Ascending aorta (tissue), 2 donors: ENCODE measurements around the gene MRPS24. TPM values are rescaled to one million over a fixed set of nuclear protein-coding genes. Genes with fewer than 3 reads are reported as not detected.
A peak's percentile ranks its signal among the peaks of the same experiment; 100 is the strongest.

Experiments
- DNase-seq, 2 donors: peaks; one replicate each; pipeline ENCODE4 v3.0.0-alpha.2; 2019; ENCODE audit warnings: low spot score in 2 of 2
- H3K27ac ChIP-seq, 2 donors: fragments of 200-600 bp; sonication (generic); one replicate each; pipeline ENCODE4 v1.5.1; 2016 to 2017; ENCODE audit warnings: mild to moderate bottlenecking in 1 of 2
- H3K27me3 ChIP-seq: fragments of 200-600 bp; sonication (generic); one replicate; pipeline ENCODE4 v1.5.1; 2017
- H3K36me3 ChIP-seq, 2 donors: fragments of 200-600 bp; sonication (generic); one replicate each; pipeline ENCODE4 v1.5.1; 2016
- H3K4me1 ChIP-seq, 2 donors: fragments of 200-600 bp; sonication (generic); one replicate each; pipeline ENCODE4 v1.5.1; 2016 to 2017; ENCODE audit warnings: mild to moderate bottlenecking in 1 of 2
- H3K4me3 ChIP-seq, 2 donors: fragments of 200-600 bp; sonication (generic); one replicate each; pipeline ENCODE4 v1.5.1; 2016 to 2017; ENCODE audit warnings: mild to moderate bottlenecking in 1 of 2
- H3K9me3 ChIP-seq, 2 donors: fragments of 200-600 bp; sonication (generic); one replicate each; pipeline ENCODE4 v1.5.1; 2016
- CTCF ChIP-seq, 3 experiments: fragments of 200-600 bp in 2 of 3; fragments of 450-650 bp in 1 of 3; sonication (generic) in 2 of 3; IDR thresholded peaks; one replicate each; pipeline ENCODE4 v1.5.1; 2016 to 2019; ENCODE audit warnings: antibody characterized with exemption in 3 of 3, mild to moderate bottlenecking in 1 of 3, moderate library complexity in 1 of 3
- intact Hi-C: fragments of 100-400 bp; cut with DNase I; formaldehyde crosslinking; loops from one replicate; pipeline ENCODE4 v1.15.1; 2023
- total RNA-seq: library from RNA; depleted of rRNA; stranded (reverse); fragments of >200 nt; gene quantifications from one replicate; pipeline ENCODE4 v1.1.0, GENCODE V29; 2016

The MRPS24 gene
- total RNA-seq, 1 donor from 2014 or later: 145 TPM

- TF ChIP-seq CTCF (IDR thresholded peaks at IDR 0.05): no peak
- Histone ChIP-seq H3K27ac (peak overlapping the region; percentile 93 to 95), H3K27me3 (no peaks in the 10 kb centered on the region), H3K9me3 (no peaks in the 10 kb centered on the region), H3K4me3 (peak overlapping the region; percentile 78 to 99), H3K4me1 (peaks cover 12 to 17% of the 10 kb centered on the region in 2 donors), H3K36me3 (peaks cover 6 to 22% of the 10 kb centered on the region in 2 donors)
- DNase-seq: no peak
- intact Hi-C loops: loop anchor here (5.0 to 10.0 kb wide), 4 partner anchors 714 to 1636 kb away; partner anchors contain the start of genes GLI3, NACAD, PURB and TMED4
Measured at GRCh38 chr7:43870316-43870715, 999 bp upstream of the MRPS24 start.

- peak in 1 of 2 donors; percentile 79 for DNase-seq
- peak overlapping the region; percentile 93 to 95 for H3K27ac ChIP-seq
- intact Hi-C loops: loop anchor here (1.0 to 10.0 kb wide), 5 partner anchors 56 to 1635 kb away; partner anchors contain the start of genes GLI3, NACAD, PURB and TMED4
- peaks cover 12 to 17% of the 10 kb centered on the region in 2 donors for H3K4me1 ChIP-seq
- no peaks in the 10 kb centered on the region for H3K9me3 ChIP-seq
- H3K36me3 ChIP-seq: peaks cover 6 to 18% of the 10 kb centered on the region in 2 donors
- peak overlapping the region; percentile 78 to 99 for H3K4me3 ChIP-seq
- H3K27me3 ChIP-seq: no peaks in the 10 kb centered on the region
- TF ChIP-seq CTCF (IDR thresholded peaks at IDR 0.05): no peak
Measured at GRCh38 chr7:43869867-43870240, 537 bp upstream of the MRPS24 start.

- peaks cover 12 to 17% of the 10 kb centered on the region in 2 donors for H3K4me1 ChIP-seq
- DNase-seq: no peak
- H3K36me3 ChIP-seq: peaks cover 6 to 17% of the 10 kb centered on the region in 2 donors
- H3K27me3 ChIP-seq: no peaks in the 10 kb centered on the region
- TF ChIP-seq CTCF (IDR thresholded peaks at IDR 0.05): no peak
- peak overlapping the region; percentile 78 to 99 for H3K4me3 ChIP-seq
- H3K9me3 ChIP-seq: no peaks in the 10 kb centered on the region
- H3K27ac ChIP-seq: peak overlapping the region; percentile 93 to 95
- intact Hi-C loops: loop anchor here (1.0 kb wide), 1 partner anchor 58 kb away; the partner anchor contains the start of gene UBE2D4
Measured at GRCh38 chr7:43868681-43869005, 674 bp downstream of the MRPS24 start.

- Histone ChIP-seq H3K36me3 (peaks cover 6 to 17% of the 10 kb centered on the region in 2 donors), H3K9me3 (no peaks in the 10 kb centered on the region), H3K27me3 (no peaks in the 10 kb centered on the region), H3K27ac (no peak overlapping the region), H3K4me3 (peak overlapping the region; percentile 78 to 99), H3K4me1 (peaks cover 11 to 16% of the 10 kb centered on the region in 2 donors)
- no peak for DNase-seq
- no peak for TF ChIP-seq CTCF (IDR thresholded peaks at IDR 0.05)
- intact Hi-C loops: no loop called here
Measured at GRCh38 chr7:43868181-43868580, 1.1 kb downstream of the MRPS24 start.

- Histone ChIP-seq H3K36me3 (peaks cover 6 to 17% of the 10 kb centered on the region in 2 donors), H3K9me3 (no peaks in the 10 kb centered on the region), H3K4me1 (peaks cover 2 to 4% of the 10 kb centered on the region in 2 donors), H3K27me3 (no peaks in the 10 kb centered on the region), H3K4me3 (no peak overlapping the region), H3K27ac (no peak overlapping the region)
- no peak for DNase-seq
- TF ChIP-seq CTCF (IDR thresholded peaks at IDR 0.05): no peak
- intact Hi-C loops: no loop called here
Measured at GRCh38 chr7:43865277-43865676, 4.0 kb downstream of the MRPS24 start.

- Histone ChIP-seq H3K4me1 (peaks cover 0 to 2% of the 10 kb centered on the region in 2 donors), H3K27ac (no peak overlapping the region), H3K9me3 (no peaks in the 10 kb centered on the region), H3K36me3 (peaks cover 6 to 17% of the 10 kb centered on the region in 2 donors), H3K4me3 (no peak overlapping the region), H3K27me3 (no peaks in the 10 kb centered on the region)
- intact Hi-C loops: no loop called here
- DNase-seq: no peak
- no peak for TF ChIP-seq CTCF (IDR thresholded peaks at IDR 0.05)
Measured at GRCh38 chr7:43864126-43864525, 5.2 kb downstream of the MRPS24 start.
